ENCODE measurements around the gene CCDC86. TPM values are rescaled to one million over a fixed set of nuclear protein-coding genes. Genes with fewer than 3 reads are reported as not detected.
A peak's percentile ranks its signal among the peaks of the same experiment; 100 is the strongest.

CCDC86 gene
- total RNA-seq, 1 donor from 2014 or later: 4.3 TPM

- no peak for DNase-seq (ENCODE audit: low spot score)
Measured at GRCh38 chr11:60868682-60869450, 27.0 kb downstream of the CCDC86 start.

- DNase-seq (ENCODE audit: low spot score): no peak
Measured at GRCh38 chr11:60869451-60869825, 27.5 kb downstream of the CCDC86 start.

GRCh38 chr11:60870276-60870675 is 28.4 kb downstream of the CCDC86 start:
- DNase-seq (ENCODE audit: low spot score): no peak

GRCh38 chr11:60870733-60871377 is 28.9 kb downstream of the CCDC86 start:
- DNase-seq (ENCODE audit: low spot score): no peak

- no peak for DNase-seq (ENCODE audit: low spot score)
Measured at GRCh38 chr11:60871378-60872061, 29.6 kb downstream of the CCDC86 start.

- peak; percentile 47 for DNase-seq (ENCODE audit: low spot score)
Measured at GRCh38 chr11:60872124-60872960, 30.4 kb downstream of the CCDC86 start.

- DNase-seq (ENCODE audit: low spot score): peak; percentile 14
Measured at GRCh38 chr11:60872961-60873524, 31.1 kb downstream of the CCDC86 start.

- DNase-seq (ENCODE audit: low spot score): no peak
Measured at GRCh38 chr11:60873533-60873932, 31.6 kb downstream of the CCDC86 start.

- no peak for DNase-seq (ENCODE audit: low spot score)
Measured at GRCh38 chr11:60874421-60875365, 32.8 kb downstream of the CCDC86 start.

- DNase-seq (ENCODE audit: low spot score): no peak
Measured at GRCh38 chr11:60875366-60876167, 33.7 kb downstream of the CCDC86 start.

GRCh38 chr11:60876168-60876485 is 34.2 kb downstream of the CCDC86 start:
- no peak for DNase-seq (ENCODE audit: low spot score)

- DNase-seq (ENCODE audit: low spot score): no peak
Measured at GRCh38 chr11:60878245-60879101, 36.6 kb downstream of the CCDC86 start.

- DNase-seq (ENCODE audit: low spot score): no peak
Measured at GRCh38 chr11:60879104-60879503, 37.2 kb downstream of the CCDC86 start.

- DNase-seq (ENCODE audit: low spot score): no peak
Measured at GRCh38 chr11:60879971-60880588, 38.2 kb downstream of the CCDC86 start.

- DNase-seq (ENCODE audit: low spot score): no peak
Measured at GRCh38 chr11:60880643-60881282, 38.9 kb downstream of the CCDC86 start.

GRCh38 chr11:60887556-60887955 is 45.6 kb downstream of the CCDC86 start:
- peak; percentile 25 for DNase-seq (ENCODE audit: low spot score)

GRCh38 chr11:60889869-60890311 is 48.0 kb downstream of the CCDC86 start:
- no peak for DNase-seq (ENCODE audit: low spot score)

- DNase-seq (ENCODE audit: low spot score): no peak
Measured at GRCh38 chr11:60890696-60891095, 48.8 kb downstream of the CCDC86 start.
